Kidney epithelial cell (primary cell): ENCODE data around the gene PFDN1. TPM values are rescaled to one million over a fixed set of nuclear protein-coding genes. Genes with fewer than 3 reads are reported as not detected.

ENCODE experiments used
- DNase-seq: peaks from one replicate; pipeline ENCODE4 v3.0.0-alpha.2; 2010; ENCODE audit warnings: low read depth
- H3K27me3 ChIP-seq: 2 replicates; pipeline ENCODE4 v1.6.0; 2011; ENCODE audit warnings: low read length; ENCODE audit not compliant: control insufficient read depth, insufficient read depth
- H3K36me3 ChIP-seq: 2 replicates; pipeline ENCODE4 v1.5.1; 2011; ENCODE audit warnings: low read length; ENCODE audit not compliant: control insufficient read depth, insufficient read depth
- H3K4me3 ChIP-seq: 2 replicates; pipeline ENCODE4 v1.5.1; 2011; ENCODE audit warnings: low read depth, mild to moderate bottlenecking, control low read depth, low read length
- CTCF ChIP-seq: IDR thresholded peaks from 2 replicates; pipeline ENCODE4 v1.5.1; 2011; ENCODE audit warnings: mild to moderate bottlenecking, moderate library complexity, low read length, control low read depth, inconsistent platforms; ENCODE audit not compliant: insufficient read depth, poor library complexity, severe bottlenecking
- total RNA-seq: library from RNA; depleted of rRNA; stranded (reverse); fragments of >200 nt; gene quantifications from 2 replicates; pipeline ENCODE4 v1.2.3, GENCODE V29; 2015

PFDN1 gene
- total RNA-seq, 1 donor from 2014 or later = 124 TPM

GRCh38 chr5:140297283-140297682, 5.6 kb downstream of the PFDN1 start:
- Histone ChIP-seq H3K36me3 (peaks cover 1% of the 10 kb centered on the region), H3K4me3 (no peak overlapping the region), H3K27me3 (no peaks in the 10 kb centered on the region)
- no peak for DNase-seq
- no peak for TF ChIP-seq CTCF

GRCh38 chr5:140296289-140296688, 6.6 kb downstream of the PFDN1 start:
- peaks cover 1% of the 10 kb centered on the region for H3K36me3 ChIP-seq
- DNase-seq = no peak
- TF ChIP-seq CTCF = no peak
- no peaks in the 10 kb centered on the region for H3K27me3 ChIP-seq
- no peak overlapping the region for H3K4me3 ChIP-seq

GRCh38 chr5:140295414-140295813, 7.5 kb downstream of the PFDN1 start:
- peaks cover 1% of the 10 kb centered on the region for H3K36me3 ChIP-seq
- peak; percentile 77 for DNase-seq
- no peak for TF ChIP-seq CTCF

GRCh38 chr5:140294753-140295152, 8.1 kb downstream of the PFDN1 start:
- H3K27me3 ChIP-seq = no peaks in the 10 kb centered on the region
- DNase-seq = no peak
- peaks cover under 1% of the 10 kb centered on the region for H3K36me3 ChIP-seq
- no peak for TF ChIP-seq CTCF
- H3K4me3 ChIP-seq = no peak overlapping the region

More at GRCh38 chr5:140295414-140295813, 7.5 kb downstream of the PFDN1 start:
- Histone ChIP-seq H3K27me3 (no peaks in the 10 kb centered on the region), H3K4me3 (no peak overlapping the region)

- no peak for TF ChIP-seq CTCF
- DNase-seq = no peak
- Histone ChIP-seq H3K27me3 (no peaks in the 10 kb centered on the region), H3K36me3 (no peaks in the 10 kb centered on the region), H3K4me3 (no peak overlapping the region)
Measured at GRCh38 chr5:140293849-140294100, 9.1 kb downstream of the PFDN1 start.

- no peak for TF ChIP-seq CTCF
- DNase-seq = no peak
- no peak overlapping the region for H3K4me3 ChIP-seq
Measured at GRCh38 chr5:140293091-140293848, 9.6 kb downstream of the PFDN1 start.

More at GRCh38 chr5:140293091-140293848, 9.6 kb downstream of the PFDN1 start:
- Histone ChIP-seq H3K27me3 (no peaks in the 10 kb centered on the region), H3K36me3 (no peaks in the 10 kb centered on the region)
